NCI-H1930 (cell line): ENCODE measurements around the gene LARGE1.

Source experiments
- DNase-seq, 2 experiments: peaks; one replicate each; lab custom pipeline; 2025; lab: John Stamatoyannopoulos, UW

Gene LARGE1

DNA sequence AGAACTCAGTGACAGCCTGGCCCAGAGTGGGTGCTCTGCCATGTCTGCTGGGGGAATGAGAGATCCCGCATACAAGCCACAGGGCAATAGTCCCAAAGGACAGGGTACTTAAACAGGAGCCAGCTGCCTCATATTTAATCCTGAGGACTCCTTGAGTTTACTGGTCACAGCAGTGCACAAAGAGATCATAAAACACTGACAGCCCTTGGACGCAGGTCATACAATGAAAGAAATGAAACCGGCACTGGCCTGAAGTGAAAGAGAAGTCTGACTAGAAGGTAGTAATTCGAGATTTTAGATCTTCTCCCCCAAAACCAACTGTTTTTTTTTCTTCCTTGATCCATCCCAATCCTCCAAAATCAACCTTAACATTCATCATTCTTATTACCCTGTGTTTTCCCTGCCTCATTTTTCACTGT, 562.3 kb downstream of the LARGE1 start:
- no peak for DNase-seq

DNA sequence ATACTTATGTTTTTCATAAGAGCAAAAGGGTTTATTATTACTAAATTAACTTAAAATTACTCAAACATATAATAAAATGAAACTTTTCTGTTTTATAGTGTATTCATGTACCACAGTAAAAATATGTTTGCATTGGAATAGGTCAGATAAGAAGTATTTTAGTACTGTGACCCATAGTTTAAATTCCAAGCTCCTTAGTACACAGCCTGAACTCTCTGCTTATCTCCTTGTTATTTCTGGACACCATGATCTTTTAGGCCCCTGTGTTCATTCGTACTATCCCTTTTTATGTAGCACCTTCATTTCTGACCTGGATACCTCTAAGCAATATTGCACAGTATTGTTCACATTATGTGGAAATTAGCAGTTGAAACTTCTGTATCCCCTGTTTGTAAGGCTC, 565.3 kb downstream of the LARGE1 start:
- DNase-seq, result no peak

DNA sequence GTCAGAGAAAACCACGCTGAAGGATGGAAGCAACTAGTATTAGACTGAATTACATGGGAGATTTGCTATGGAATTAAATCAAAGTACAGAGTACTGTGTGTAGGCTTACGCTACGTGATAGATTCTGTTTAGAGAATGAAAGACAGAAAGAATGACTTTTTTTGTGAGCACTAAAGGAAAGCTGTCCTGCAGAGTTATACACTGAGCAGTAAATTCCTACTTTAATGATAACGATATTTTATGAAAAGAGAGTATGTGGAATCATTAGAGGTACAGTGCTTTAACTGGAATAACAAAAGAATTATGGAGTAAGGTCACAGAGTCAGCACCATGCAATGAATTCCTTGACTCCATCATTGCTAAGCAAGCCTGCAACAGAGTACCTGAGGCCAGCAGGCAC, 566.8 kb downstream of the LARGE1 start:
- no peak for DNase-seq

DNA sequence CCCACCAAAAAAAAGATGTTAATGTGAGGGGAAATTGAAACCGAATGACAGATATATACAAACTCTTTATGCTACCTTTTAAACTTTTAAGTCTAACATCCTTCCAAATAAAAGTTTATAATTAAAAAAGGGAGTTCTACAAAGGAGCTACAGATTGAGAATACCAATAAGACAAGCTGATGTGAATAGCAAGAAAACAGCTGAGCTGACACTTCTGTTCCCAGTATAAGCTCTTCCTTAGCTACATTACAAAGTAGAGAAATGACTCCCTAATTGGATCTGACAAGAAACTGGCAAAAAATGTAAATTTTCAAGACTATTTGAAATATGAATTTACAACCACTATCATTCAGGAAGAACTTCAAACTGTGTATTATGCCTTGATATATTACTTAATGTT, 567.5 kb downstream of the LARGE1 start:
- DNase-seq, result no peak

DNA sequence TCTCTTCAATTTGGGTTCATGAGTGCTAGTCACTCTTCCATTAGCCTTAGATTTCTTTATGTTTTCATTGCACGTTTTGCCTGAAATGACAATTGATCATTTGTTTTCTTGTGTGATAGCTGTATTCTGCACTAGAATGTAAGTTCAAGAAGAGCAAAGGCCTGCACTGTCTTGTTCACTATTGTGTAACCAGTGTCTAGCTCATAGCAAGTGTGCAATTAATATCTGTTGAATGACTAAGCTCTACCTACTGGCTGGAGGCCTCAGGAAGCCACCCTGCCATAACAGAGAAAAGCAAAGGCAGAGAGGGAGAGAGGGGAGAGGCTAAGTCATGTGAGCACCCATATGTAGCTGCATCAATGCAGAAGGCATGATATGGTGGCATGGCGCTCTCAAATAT, 569.3 kb downstream of the LARGE1 start:
- DNase-seq, result no peak

DNA sequence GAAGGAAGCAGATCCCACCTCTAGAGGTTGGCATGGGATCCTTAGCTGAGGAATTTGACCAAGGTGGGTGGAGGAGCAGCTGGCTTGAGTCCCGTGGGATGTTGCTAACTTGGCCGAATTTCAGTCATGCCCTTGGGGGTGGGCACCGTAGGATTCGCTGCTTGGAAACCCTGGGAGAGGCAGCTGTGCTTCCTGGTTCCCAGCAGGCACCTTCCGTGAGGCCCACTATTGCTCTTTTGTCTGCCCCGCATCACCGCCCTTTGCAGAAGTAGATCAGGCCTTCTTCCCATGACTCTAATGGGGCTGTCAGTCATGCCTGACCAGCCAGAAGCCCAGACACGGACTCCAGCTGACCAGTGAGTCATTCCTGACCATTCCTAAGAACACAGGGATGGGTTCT, 569.8 kb downstream of the LARGE1 start:
- no peak for DNase-seq

DNA sequence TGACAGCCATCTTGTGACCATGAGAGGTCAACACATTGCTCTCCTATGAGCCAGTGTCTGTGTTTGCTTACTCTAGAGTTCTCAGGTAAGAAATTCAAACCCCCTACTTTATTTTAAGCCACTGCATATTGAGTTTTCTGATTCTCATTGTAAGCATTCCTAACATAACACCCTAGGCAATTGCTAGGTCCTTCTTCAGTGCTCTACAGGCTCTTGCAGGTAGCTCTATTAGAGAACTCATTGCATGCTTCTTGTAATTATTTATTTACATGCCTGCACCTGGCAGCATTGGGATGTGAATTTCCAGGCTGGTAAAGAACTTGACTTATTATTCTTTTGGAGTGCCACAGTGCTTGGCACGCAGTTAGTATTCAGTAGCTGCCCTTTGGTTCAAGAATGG, 573.3 kb downstream of the LARGE1 start:
- DNase-seq, result no peak

DNA sequence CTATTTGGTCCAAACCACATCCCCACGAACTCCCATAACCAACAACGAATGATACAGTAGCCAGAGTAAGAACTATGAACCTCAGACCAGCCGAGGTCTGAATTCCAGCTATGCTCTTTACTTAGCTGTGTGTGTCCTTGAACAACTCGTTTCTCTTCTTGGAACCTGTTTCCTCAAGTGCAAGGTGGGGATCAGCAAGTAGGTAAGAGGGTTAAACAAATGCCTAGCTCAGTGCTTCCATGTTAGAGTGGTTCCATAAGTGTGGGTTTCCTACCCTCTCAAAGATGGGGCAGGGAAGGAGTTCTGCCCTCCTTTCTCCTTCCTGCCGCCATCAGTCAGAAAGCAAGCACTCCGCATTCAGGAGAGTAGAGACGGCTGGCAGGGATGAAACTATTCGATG, 578.7 kb downstream of the LARGE1 start:
- no peak for DNase-seq

DNA sequence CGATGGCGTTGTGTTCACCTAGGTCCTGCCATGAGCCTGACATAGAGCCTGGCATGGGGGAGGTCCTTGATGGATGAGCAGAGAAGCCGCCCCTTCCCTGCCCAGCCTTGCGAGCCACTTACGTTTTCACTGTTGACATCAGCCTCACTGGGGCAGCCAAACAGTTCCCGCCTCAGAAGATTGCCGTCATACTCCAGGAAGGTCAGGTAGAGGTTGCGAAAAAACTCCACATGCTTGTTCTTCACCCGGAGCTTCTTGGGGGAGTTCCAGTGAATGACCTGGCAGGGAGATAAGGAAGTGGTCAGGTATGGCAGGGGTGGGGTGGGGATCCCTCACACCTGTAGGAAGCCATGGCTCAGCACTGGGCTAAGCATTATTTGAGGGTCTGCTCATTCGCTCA, 582.8 kb downstream of the LARGE1 start:
- no peak for DNase-seq

DNA sequence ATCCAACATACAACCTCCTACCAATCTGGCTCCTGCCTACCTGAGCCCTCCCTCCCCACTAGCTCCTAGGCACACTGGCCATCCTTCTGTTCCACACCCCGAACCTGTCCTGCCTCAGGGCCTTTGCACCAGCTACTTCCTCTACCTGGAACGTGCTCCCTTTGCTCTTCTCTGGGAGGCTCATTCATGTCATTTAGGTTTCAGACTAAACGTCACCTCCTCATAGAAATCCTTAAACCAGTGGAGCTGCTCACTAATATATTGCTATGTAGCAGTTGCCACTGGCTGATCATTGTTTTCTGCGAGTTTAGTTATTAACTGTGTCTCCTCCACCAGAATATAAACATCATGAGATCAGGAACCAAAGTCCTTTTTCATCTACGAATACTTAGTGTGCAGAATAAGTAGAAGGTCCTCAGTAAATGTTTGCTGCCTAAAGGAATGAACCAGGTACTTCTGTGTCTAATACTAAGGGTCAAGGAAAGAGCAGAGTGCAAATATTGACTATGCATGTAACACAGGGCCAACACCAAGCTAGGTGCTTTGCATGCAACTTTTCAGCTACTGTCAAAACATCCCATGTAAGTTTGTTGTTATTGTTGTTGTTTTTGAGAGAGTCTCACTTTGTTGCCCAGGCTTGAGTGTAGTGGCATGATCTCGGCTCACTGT, 584.5 kb downstream of the LARGE1 start:
- no peak for DNase-seq

DNA sequence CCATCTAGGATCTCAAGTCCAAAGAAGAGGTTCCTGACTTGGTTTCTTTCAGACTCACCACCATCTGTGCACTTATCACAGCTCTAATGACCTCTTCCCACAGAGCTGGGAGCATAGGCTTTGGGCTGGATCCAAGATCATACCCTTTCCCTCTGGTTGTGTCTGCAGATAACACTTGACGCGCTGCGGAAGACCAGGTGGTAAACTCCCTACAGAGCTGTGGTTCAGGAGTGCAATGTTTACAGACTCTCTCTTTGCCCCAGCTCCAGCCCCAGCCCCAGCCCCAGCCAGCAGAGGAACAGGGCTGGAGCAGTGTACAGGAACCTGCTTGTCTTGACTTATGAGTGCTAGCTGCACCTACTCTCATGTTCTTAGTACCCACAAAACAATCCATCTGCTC, 587.7 kb downstream of the LARGE1 start:
- DNase-seq, result no peak

DNA sequence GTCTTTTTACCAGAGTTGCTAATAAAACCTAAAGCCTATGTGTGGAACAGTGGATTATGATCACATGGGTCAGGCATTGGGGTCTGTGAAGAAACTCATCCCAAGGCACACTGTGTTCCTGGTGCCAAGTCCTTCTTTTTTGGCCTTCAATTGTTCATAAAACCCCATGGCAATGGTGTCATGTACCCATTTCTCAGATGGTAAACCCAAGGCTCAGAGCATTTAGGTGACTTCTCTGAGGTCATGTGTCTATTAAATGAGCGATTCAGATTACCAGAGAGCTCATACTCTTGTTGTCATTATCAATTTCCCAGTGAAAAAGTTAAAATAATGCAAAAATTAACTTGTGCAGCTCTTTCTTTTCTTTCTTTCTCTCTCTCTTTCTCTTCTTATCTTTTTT, 589.3 kb downstream of the LARGE1 start:
- no peak for DNase-seq

DNA sequence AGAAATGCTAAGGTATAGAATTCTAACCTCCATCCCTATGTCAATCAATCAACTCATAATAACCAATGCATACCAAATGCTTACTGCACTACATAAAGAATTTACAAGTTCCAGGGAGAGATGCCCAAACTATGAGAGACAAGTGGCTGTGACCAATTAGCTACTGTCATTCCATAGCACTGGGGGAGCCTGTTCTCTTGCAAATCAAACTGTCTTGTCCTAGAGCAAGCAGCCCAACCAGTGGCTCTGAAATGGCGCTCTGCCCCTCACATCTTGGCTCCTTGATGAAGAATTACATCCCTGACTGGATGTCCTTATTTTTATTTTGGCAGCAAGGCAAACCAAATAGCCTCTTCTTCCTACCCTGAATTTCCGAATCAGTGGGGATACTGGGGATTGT, 589.7 kb downstream of the LARGE1 start:
- no peak for DNase-seq

DNA sequence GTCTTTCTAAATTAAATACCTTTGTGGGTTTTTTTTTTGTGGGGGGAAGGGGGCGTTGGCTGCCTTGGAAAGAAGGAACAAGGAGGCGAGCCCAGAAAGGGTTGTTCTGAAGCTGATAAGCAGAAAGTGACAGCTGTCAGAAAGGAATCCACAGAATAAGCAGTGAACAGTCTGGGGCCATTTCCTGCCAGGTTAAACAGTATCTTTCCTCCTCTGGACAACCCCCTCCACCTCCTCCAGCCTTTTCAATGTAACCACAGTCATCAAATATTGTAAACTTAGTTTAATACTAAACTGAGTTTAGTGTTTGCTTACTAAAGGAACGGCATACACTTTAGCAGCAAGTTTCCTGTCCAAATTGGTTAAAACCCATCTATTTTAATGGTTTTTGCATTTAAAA, 590.9 kb downstream of the LARGE1 start:
- no peak for DNase-seq

DNA sequence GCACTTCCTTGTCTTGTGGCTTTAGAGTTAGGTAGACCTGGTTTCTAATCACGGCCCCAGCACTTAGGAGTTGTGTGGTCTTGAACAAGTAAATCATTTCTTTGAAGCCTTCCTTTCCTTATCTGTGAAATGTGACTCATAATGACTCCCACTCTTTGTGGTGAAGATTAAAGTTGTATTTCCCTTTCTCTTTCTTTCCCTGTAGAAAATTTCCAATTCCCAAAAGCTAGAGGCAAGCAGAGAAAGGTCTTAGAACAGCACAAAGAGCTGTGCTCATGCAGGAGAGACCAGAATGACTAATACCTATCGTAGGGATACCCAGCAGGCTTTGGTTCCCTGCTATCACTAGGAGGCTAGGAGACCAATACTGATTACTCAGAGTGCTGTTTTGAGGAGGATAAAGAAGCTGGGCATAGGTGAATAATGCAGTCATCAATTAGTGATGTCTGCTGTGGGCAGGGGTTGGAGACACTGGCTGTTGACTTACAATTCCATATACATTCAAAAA, 591.4 kb downstream of the LARGE1 start:
- DNase-seq, result no peak

DNA sequence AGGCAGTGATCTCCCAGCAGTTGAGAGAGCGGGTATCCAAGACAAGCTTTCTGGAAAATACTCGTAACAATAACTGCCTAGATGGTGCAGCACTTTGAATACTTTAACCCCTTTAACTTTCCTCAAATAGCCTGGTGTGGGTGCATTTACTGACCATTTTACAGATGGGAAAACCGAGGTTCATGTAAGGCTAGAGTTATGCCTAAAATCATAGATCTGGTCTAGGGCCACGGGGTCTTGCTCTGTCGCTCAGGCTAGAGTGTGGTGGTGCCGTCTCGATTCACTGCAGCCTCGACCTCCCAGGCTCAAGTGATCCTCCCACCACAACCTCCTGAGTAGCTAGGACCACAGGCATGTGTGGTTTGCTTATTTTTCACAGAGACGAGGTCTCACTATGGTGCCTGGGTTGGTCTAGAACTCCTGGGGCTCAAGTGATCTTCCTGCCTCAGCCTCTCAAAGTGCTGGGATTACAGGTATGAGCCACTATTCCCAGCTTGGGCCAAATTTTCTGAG, 592.9 kb downstream of the LARGE1 start:
- no peak for DNase-seq

DNA sequence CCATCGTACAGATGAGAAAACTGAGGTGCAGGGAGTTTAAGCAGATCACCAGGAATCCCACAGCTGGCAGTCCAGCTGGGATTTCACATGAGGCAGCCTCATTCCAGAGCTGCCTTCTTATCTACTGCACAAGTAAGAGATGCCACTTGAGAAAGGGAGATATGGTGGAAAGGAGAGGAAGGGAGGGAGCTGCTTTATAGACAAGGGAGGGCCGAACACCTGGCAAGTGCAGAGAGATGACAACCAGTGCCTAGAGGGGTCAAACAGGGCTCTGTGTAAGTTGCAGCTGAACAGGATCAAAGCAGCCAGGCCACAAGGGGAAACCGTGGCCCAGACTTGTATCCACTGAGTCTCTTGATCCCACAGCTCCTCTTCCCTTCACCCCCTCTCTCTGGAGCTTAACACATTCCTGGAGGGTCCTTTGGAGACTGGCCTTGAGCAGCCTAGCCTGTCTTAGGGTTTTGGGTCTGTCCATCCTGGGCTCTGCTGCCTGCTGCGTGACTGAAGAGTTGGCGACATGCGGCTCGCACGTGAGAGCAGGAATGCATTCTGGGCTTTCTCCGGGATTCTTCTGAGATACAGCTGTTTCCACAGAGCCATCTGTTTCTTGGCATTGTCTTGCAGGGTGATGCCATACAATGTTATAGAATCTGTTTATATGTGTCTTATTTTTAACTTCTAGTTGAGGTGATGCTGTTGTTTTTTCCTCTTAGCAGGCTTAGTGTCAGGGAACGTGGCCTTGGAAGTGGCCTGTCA, 593.6 kb downstream of the LARGE1 start:
- no peak for DNase-seq

DNA sequence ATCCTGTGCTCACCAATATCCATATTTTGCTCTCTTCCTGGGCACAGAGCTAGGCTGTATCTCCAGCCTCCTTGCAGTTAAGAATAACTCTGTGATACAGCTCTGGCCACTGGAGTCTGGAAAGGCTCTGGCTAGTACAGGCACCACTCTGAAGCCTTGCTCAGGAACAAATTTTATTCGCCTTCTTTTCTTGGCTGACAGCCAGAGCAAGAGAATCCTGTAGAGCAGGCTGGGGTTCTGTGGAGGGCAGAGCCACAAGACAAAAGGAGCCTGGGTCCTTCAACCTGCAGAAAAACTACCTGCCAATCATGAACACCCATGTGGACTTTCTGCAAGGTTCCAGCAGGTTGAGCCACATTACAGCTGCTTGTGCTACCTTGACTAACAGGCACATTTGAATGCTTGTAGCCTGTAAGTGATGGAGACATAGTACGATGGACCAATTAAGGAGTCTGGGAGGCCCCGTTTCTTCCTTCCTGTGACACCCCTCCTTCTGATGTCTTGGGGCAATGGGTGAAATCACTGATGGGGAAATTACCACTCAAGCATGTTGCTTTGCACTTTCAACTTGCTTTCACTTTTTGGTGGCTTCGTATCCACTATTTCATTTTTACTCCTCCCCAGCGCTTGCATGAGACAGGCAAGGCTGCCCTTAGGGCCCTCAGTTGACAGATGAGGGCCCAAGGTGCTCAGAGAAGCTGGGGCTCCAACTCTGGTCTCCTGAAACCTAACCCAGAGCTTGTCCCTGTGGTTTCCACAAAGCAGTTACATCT, 594.9 kb downstream of the LARGE1 start:
- no peak for DNase-seq

DNA sequence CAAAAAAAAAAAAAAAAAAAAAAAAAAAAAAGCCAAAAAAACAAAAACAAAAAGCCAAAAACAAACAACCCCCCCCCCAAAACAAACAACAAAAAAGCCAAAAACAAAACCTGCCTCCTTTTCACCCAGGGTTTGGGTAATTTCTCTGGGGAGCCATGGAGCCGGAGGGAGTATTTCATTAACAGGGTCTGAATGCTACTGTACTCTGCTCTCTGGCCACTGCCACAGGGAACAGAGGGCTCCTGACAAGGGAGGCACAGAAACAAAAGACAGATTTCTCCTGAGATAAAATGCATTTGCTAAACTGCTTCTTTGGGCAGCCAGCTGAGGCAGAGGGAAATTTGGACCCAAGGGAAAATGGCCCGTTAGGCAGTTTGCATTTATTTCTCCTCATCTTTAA, 596.0 kb downstream of the LARGE1 start:
- DNase-seq, result no peak

DNA sequence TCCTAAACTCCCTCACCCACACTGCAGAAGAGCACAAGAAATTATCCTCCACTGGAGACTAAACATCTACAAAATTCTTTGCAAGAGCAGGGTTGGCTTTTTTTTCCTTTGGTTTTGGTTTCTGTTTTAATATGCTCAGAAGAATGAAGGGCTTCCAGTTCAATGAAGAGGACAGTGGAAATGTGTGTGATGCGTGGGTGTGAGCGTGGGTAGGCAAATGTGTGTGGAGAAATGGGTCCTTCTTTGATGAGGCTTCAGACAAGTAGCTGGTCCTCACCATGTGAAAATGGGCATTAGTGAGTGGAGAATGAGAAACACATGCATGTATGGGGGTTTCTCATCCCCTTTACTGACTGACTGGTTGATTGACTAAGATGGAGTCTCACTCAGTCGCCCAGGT, 598.8 kb downstream of the LARGE1 start:
- no peak for DNase-seq

DNA sequence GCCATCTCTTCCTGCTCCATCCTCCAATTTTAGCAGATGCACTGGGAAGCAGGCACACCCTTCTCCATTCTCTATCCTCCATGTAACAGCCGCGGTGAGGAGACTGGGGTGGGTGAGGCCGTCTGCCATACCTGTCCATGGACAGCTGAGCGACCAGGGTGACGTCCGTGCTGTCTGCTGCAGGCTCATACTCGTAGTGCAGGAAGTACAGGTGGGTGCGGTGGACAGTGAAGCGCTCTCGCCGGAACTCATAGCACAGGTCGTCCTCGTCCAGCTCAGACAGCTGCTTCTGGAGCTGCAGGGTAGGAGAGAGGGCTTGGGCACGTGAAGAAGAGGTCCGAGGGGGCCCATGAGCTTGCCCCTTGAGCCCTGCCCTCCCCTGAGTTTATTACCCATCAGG, 604.3 kb downstream of the LARGE1 start:
- no peak for DNase-seq

DNA sequence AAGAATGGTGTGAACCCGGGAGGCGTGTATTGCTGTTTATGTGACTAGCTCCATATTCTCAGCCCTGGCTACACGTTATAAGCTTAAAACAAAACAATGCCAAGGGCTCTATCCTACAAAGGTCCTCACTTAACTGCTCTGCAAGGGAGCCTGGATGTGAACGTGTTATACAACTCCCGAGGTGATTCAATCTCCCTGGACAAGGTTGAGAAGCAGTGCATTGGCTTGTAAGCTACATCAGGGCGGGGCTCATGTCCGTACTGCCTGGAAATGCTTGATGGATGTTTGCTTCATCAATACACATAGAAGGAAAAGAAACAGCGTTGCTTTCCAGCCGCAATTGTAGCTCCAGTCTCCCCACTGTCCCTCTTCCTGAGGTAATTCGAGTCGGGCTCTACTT, 605.2 kb downstream of the LARGE1 start:
- DNase-seq, result no peak

DNA sequence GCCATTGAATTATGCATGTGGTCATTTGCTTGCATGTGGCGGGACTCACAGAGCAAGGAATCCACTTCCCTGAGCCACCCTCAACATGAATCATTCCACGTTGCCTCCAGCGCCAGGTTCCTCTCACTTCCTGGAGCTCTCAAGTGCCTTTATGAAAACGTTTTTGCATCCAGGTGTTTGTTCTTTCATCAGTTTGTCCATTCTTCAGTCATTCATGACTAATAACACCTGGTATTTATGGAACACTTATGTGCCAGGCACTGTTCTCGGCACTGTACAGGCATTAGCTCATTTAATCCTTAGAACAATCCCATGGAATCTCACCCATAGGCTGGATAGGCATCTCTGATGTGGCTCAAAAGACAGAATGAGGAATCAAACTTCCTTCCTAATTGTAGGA, 606.0 kb downstream of the LARGE1 start:
- no peak for DNase-seq
